T-helper 22 cell (primary cell): ENCODE data around the gene GRM1.

Experiments
- DNase-seq: peaks from one replicate; pipeline ENCODE4 v3.0.0-alpha.2; 2020; ENCODE audit warnings: low read depth

The GRM1 gene

GRCh38 chr6:146028851-146029572 lies at the start of gene GRM1:
Gene GRM1, plus strand, starts transcription at chr6:146029062. Its CDS starts 456 bp downstream, at chr6:146029518.
- no peak for DNase-seq

GRCh38 chr6:146009338-146009737 lies 19.5 kb upstream of the GRM1 start:
- DNase-seq, result no peak

- DNase-seq, result no peak
Observed at GRCh38 chr6:146014233-146014632, 14.6 kb upstream of the GRM1 start.

- DNase-seq, result no peak
Observed at GRCh38 chr6:146017672-146018071, 11.2 kb upstream of the GRM1 start.

- no peak for DNase-seq
Observed at GRCh38 chr6:146026873-146027272, 2.0 kb upstream of the GRM1 start.

- no peak for DNase-seq
Observed at GRCh38 chr6:146027586-146028251, 1.1 kb upstream of the GRM1 start.

GRCh38 chr6:146028252-146028795 lies 538 bp upstream of the GRM1 start:
- no peak for DNase-seq

- no peak for DNase-seq
Observed at GRCh38 chr6:146029573-146030184, 817 bp downstream of the GRM1 start.

GRCh38 chr6:146032387-146032786 lies 3.5 kb downstream of the GRM1 start:
- DNase-seq, result no peak

- no peak for DNase-seq
Observed at GRCh38 chr6:146040360-146040759, 11.5 kb downstream of the GRM1 start.

GRCh38 chr6:146041282-146041681 lies 12.4 kb downstream of the GRM1 start:
- DNase-seq, result no peak

- no peak for DNase-seq
Observed at GRCh38 chr6:146047371-146047770, 18.5 kb downstream of the GRM1 start.

- DNase-seq, result no peak
Observed at GRCh38 chr6:146050168-146050567, 21.3 kb downstream of the GRM1 start.

- no peak for DNase-seq
Observed at GRCh38 chr6:146056506-146056905, 27.6 kb downstream of the GRM1 start.

- no peak for DNase-seq
Observed at GRCh38 chr6:146065690-146066089, 36.8 kb downstream of the GRM1 start.

GRCh38 chr6:146066506-146066905 lies 37.6 kb downstream of the GRM1 start:
- DNase-seq, result no peak

GRCh38 chr6:146071781-146072180 lies 42.9 kb downstream of the GRM1 start:
- DNase-seq, result no peak

- DNase-seq, result no peak
Observed at GRCh38 chr6:146077992-146078391, 49.1 kb downstream of the GRM1 start.

GRCh38 chr6:146087386-146087785 lies 58.5 kb downstream of the GRM1 start:
- no peak for DNase-seq

- no peak for DNase-seq
Observed at GRCh38 chr6:146090474-146090873, 61.6 kb downstream of the GRM1 start.

GRCh38 chr6:146092961-146093686 lies 64.3 kb downstream of the GRM1 start:
- no peak for DNase-seq

- no peak for DNase-seq
Observed at GRCh38 chr6:146095481-146095880, 66.6 kb downstream of the GRM1 start.
